Left ventricle myocardium inferior (tissue), 1 donor: ENCODE measurements around the gene IL17RD. TPM values are rescaled to one million over a fixed set of nuclear protein-coding genes. Genes with fewer than 3 reads are reported as not detected.

Source experiments
- DNase-seq: peaks from one replicate; pipeline ENCODE4 v3.0.0-alpha.2; 2020
- H3K27ac ChIP-seq: fragments of 200-600 bp; replicated peaks from 2 replicates; pipeline ENCODE4 v1.8.0; 2021
- H3K27me3 ChIP-seq: fragments of 200-600 bp; 2 replicates; pipeline ENCODE4 v1.8.0; 2021; ENCODE audit warnings: low read depth
- H3K36me3 ChIP-seq: fragments of 200-600 bp; 2 replicates; pipeline ENCODE4 v1.8.0; 2021
- H3K4me1 ChIP-seq: fragments of 200-600 bp; 2 replicates; pipeline ENCODE4 v1.8.0; 2021
- H3K4me3 ChIP-seq: fragments of 200-600 bp; 2 replicates; pipeline ENCODE4 v1.8.0; 2021; ENCODE audit warnings: mild to moderate bottlenecking, moderate library complexity
- H3K9me3 ChIP-seq: fragments of 200-600 bp; replicated peaks from 2 replicates; pipeline ENCODE4 v1.8.0; 2021
- CTCF ChIP-seq: fragments of 200-600 bp; IDR thresholded peaks from 2 replicates; pipeline ENCODE4 v1.8.0; 2021; ENCODE audit warnings: antibody characterized with exemption, mild to moderate bottlenecking, borderline replicate concordance
- intact Hi-C: fragments of 100-400 bp; cut with micrococcal nuclease; formaldehyde crosslinking; loops from one replicate; pipeline ENCODE4 v1.11.0; 2022
- total RNA-seq: library from RNA; stranded (reverse); fragmentation: NEBNext Ultra II Directional; extraction: Animal tissue kit (Norgen Biotek cat#: 25700); gene quantifications from one replicate; pipeline ENCODE4 v1.2.1, GENCODE V29; 2021
- donor health status: DM: no; HTN: yes; CAD: no; lungs with severe emphysema.

The IL17RD gene
- total RNA-seq, 1 donor from 2014 or later: 9.6 TPM

GRCh38 chr3:57169872-57170623, 4.9 kb upstream of the IL17RD start:
- H3K27me3 ChIP-seq: no peaks in the 10 kb centered on the region
- intact Hi-C loops: loop anchor here (10.0 kb wide), 1 partner anchor 65 kb away; no protein-coding TSS in a partner anchor
- peak overlapping the region; percentile 68 for H3K4me3 ChIP-seq
- peaks cover 16% of the 10 kb centered on the region for H3K4me1 ChIP-seq
- H3K9me3 ChIP-seq: no peaks in the 10 kb centered on the region
- H3K36me3 ChIP-seq: no peaks in the 10 kb centered on the region
- TF ChIP-seq CTCF: peak; percentile 92
- H3K27ac ChIP-seq: no peak overlapping the region
- peak; percentile 75 for DNase-seq

GRCh38 chr3:57169108-57169507, 4.0 kb upstream of the IL17RD start:
- TF ChIP-seq CTCF: no peak
- peaks cover 26% of the 10 kb centered on the region for H3K4me1 ChIP-seq
- intact Hi-C loops: loop anchor here (10.0 kb wide), 1 partner anchor 64 kb away; no protein-coding TSS in a partner anchor
- no peaks in the 10 kb centered on the region for H3K36me3 ChIP-seq
- no peaks in the 10 kb centered on the region for H3K27me3 ChIP-seq
- H3K4me3 ChIP-seq: no peak overlapping the region
- DNase-seq: no peak
- H3K9me3 ChIP-seq: no peaks in the 10 kb centered on the region
- H3K27ac ChIP-seq: no peak overlapping the region

GRCh38 chr3:57168151-57168550, 3.0 kb upstream of the IL17RD start:
- intact Hi-C loops: loop anchor here (10.0 kb wide), 1 partner anchor 63 kb away; no protein-coding TSS in a partner anchor
- H3K27me3 ChIP-seq: no peaks in the 10 kb centered on the region
- no peaks in the 10 kb centered on the region for H3K36me3 ChIP-seq
- no peaks in the 10 kb centered on the region for H3K9me3 ChIP-seq
- H3K4me3 ChIP-seq: no peak overlapping the region
- no peak for DNase-seq
- H3K4me1 ChIP-seq: peaks cover 33% of the 10 kb centered on the region
- H3K27ac ChIP-seq: no peak overlapping the region
- no peak for TF ChIP-seq CTCF

GRCh38 chr3:57166660-57167059, 1.5 kb upstream of the IL17RD start:
- Histone ChIP-seq H3K27ac (no peak overlapping the region), H3K27me3 (no peaks in the 10 kb centered on the region), H3K4me3 (no peak overlapping the region), H3K4me1 (peaks cover 48% of the 10 kb centered on the region), H3K36me3 (no peaks in the 10 kb centered on the region), H3K9me3 (no peaks in the 10 kb centered on the region)
- intact Hi-C loops: loop anchor here (10.0 kb wide), 1 partner anchor 62 kb away; no protein-coding TSS in a partner anchor
- no peak for DNase-seq
- TF ChIP-seq CTCF: no peak

GRCh38 chr3:57165641-57166040, 488 bp upstream of the IL17RD start:
- TF ChIP-seq CTCF: no peak
- intact Hi-C loops: loop anchor here (10.0 kb wide), 1 partner anchor 61 kb away; no protein-coding TSS in a partner anchor
- no peaks in the 10 kb centered on the region for H3K9me3 ChIP-seq
- DNase-seq: no peak
- H3K27me3 ChIP-seq: no peaks in the 10 kb centered on the region
- H3K4me3 ChIP-seq: peak overlapping the region; percentile 97
- peaks cover 58% of the 10 kb centered on the region for H3K4me1 ChIP-seq
- H3K27ac ChIP-seq: no peak overlapping the region
- H3K36me3 ChIP-seq: no peaks in the 10 kb centered on the region
